OCI-LY7 (cell line): Measurements from ENCODE around the gene TFCP2L1. TPM values are rescaled to one million over a fixed set of nuclear protein-coding genes. Genes with fewer than 3 reads are reported as not detected.

ENCODE experiments used
- BruUV-seq: library from RNA; stranded (reverse); fragments of 400-500 nt; replicated peaks from 2 replicates; lab custom pipeline; 2021; lab: Mats Ljungman, UMichigan
- CTCF ChIA-PET: fragments of 300-600 bp; sonication (Branson Sonifier 250); formaldehyde crosslinking; loops from one replicate; lab custom pipeline; 2022; ENCODE audit warnings: antibody characterized with exemption; ENCODE audit not compliant: unreplicated experiment; lab: Charles Lee
- POLR2A ChIA-PET: fragments of 300-600 bp; sonication (Branson Sonifier 250); formaldehyde crosslinking; loops from one replicate; lab custom pipeline; 2022; ENCODE audit warnings: antibody characterized with exemption; lab: Charles Lee
- DNase-seq: peaks from one replicate; pipeline ENCODE4 v3.0.0-alpha.2; 2015; ENCODE audit warnings: low spot score
- H2AFZ ChIP-seq: fragments of 200-600 bp; sonication (generic), shearing (Covaris generic); 2 replicates; pipeline ENCODE4 v1.6.1; 2014; ENCODE audit warnings: mild to moderate bottlenecking, antibody characterized with exemption, low read length, moderate library complexity
- H3K27ac ChIP-seq: fragments of 200-600 bp; sonication (generic); 2 replicates; pipeline ENCODE4 v1.5.1; 2014; ENCODE audit warnings: mixed run types, low read depth, mild to moderate bottlenecking, moderate library complexity, low read length, inconsistent platforms; ENCODE audit not compliant: poor library complexity, severe bottlenecking
- H3K36me3 ChIP-seq: fragments of 200-600 bp; sonication (generic); 2 replicates; pipeline ENCODE4 v1.6.1; 2014; ENCODE audit warnings: mild to moderate bottlenecking, antibody characterized with exemption, low read length, moderate library complexity, mixed read lengths; ENCODE audit not compliant: insufficient read depth
- H3K4me1 ChIP-seq: fragments of 200-600 bp; sonication (generic); 2 replicates; pipeline ENCODE4 v1.5.1; 2014; ENCODE audit warnings: mild to moderate bottlenecking, low read length; ENCODE audit not compliant: insufficient read depth, poor library complexity, severe bottlenecking
- H3K4me2 ChIP-seq: fragments of 200-600 bp; sonication (generic); 2 replicates; pipeline ENCODE4 v1.6.1; 2014; ENCODE audit warnings: mild to moderate bottlenecking, low read length
- H3K4me3 ChIP-seq: fragments of 200-600 bp; sonication (generic); 2 replicates; pipeline ENCODE4 v1.5.1; 2014; ENCODE audit warnings: mild to moderate bottlenecking, low read depth, low read length; ENCODE audit not compliant: poor library complexity, severe bottlenecking
- H3K79me2 ChIP-seq: fragments of 200-600 bp; sonication (generic); 2 replicates; pipeline ENCODE4 v1.6.1; 2016; ENCODE audit warnings: low read depth, mild to moderate bottlenecking, low read length, moderate library complexity, mixed read lengths; ENCODE audit not compliant: insufficient read depth
- H3K9me2 ChIP-seq: fragments of 200-600 bp; sonication (generic); 2 replicates; pipeline ENCODE4 v1.6.1; 2016; ENCODE audit warnings: mild to moderate bottlenecking, low read length, mixed read lengths; ENCODE audit not compliant: insufficient read depth
- H3K9me3 ChIP-seq: fragments of 200-600 bp; sonication (generic); 2 replicates; pipeline ENCODE4 v1.6.1; 2014; ENCODE audit warnings: mild to moderate bottlenecking, mixed run types, low read length, mixed read lengths
- H4K20me1 ChIP-seq: fragments of 200-600 bp; sonication (generic); 2 replicates; pipeline ENCODE4 v1.6.1; 2014; ENCODE audit warnings: mild to moderate bottlenecking, antibody characterized with exemption, low read length, moderate library complexity, mixed read lengths; ENCODE audit not compliant: insufficient read depth
- EZH2phosphoT487 ChIP-seq: fragments of 200-600 bp; sonication (generic); IDR thresholded peaks from 2 replicates; pipeline ENCODE4 v1.6.1; 2018; ENCODE audit warnings: low read depth, borderline replicate concordance, mild to moderate bottlenecking, mixed run types, antibody characterized with exemption, low read length, moderate library complexity, mixed read lengths
- intact Hi-C: fragments of 100-400 bp; cut with micrococcal nuclease; formaldehyde crosslinking; loops from one replicate; pipeline ENCODE4 v1.10.0; 2022; ENCODE audit not compliant: unreplicated experiment
- total RNA-seq, 2 experiments: library from RNA; depleted of rRNA in 1 of 2; stranded (reverse); fragments of >200 nt in 1 of 2; shearing (Covaris generic) in 1 of 2; gene quantifications; 2 replicates each; pipeline ENCODE4 v1.2.3, GENCODE V29; 2014 to 2022
- TF ChIP-seq, protein P1 (sequence below): fragments of 200-600 bp; sonication (generic); conservative IDR thresholded peaks from 2 replicates; pipeline ENCODE4 v1.5.1; 2014; ENCODE audit warnings: mild to moderate bottlenecking, antibody characterized with exemption, low read length, moderate library complexity, mixed read lengths

The TFCP2L1 gene
- total RNA-seq, 2 experiments from 2014 or later, result 0.06 to 1.4 TPM

DNA sequence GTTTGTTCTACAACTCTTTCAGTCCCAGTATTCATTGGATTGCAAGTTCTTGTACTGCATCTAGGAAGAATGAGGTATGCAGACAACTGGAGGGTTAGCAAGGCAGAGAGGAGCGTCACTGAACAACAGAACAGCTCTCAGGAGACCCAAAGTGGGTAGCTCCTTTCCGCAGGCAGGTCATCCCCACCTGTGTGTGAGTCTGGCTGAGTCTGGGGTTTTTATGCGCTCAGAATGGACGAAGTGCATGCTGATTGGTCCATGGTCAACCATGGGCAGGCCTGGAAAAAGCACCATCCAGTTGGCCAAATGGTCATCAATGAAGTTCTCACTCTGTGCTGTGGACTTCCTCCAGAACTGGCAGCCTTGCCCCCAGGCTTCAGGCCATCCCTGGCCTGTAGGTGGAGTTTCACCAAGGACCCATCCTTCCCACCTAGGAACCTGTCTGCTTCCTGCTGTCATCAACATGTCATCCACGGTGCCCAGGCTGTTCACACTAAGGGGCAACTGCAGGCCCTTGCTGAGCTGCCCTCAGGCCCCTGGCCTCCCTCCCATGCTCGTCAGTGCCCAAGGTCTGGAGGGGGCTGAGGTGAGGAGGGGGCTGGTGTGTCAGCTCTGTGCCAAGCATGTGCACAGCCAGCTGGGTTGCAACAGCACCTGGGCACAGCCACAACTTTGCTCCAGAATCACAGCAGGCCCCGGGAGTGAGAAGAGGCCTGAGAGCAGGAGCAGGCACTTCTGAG, 11.1 kb upstream of the TFCP2L1 start:
- no peaks in the 10 kb centered on the region for H4K20me1 ChIP-seq
- no peaks in the 10 kb centered on the region for H3K36me3 ChIP-seq
- no peak overlapping the region for H3K27ac ChIP-seq
- DNase-seq, result no peak
- ChIA-PET CTCF (no interaction called here), POLR2A (no interaction called here)
- intact Hi-C loops, result no loop called here
- no peak overlapping the region for H3K4me3 ChIP-seq
- no peak overlapping the region for H2AFZ ChIP-seq
- no peaks in the 10 kb centered on the region for H3K9me2 ChIP-seq
- TF ChIP-seq EZH2phosphoT487, result no peak
- TF ChIP-seq, protein P1, sequence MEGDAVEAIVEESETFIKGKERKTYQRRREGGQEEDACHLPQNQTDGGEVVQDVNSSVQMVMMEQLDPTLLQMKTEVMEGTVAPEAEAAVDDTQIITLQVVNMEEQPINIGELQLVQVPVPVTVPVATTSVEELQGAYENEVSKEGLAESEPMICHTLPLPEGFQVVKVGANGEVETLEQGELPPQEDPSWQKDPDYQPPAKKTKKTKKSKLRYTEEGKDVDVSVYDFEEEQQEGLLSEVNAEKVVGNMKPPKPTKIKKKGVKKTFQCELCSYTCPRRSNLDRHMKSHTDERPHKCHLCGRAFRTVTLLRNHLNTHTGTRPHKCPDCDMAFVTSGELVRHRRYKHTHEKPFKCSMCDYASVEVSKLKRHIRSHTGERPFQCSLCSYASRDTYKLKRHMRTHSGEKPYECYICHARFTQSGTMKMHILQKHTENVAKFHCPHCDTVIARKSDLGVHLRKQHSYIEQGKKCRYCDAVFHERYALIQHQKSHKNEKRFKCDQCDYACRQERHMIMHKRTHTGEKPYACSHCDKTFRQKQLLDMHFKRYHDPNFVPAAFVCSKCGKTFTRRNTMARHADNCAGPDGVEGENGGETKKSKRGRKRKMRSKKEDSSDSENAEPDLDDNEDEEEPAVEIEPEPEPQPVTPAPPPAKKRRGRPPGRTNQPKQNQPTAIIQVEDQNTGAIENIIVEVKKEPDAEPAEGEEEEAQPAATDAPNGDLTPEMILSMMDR, result no peak
- no peaks in the 10 kb centered on the region for H3K4me1 ChIP-seq
- no peaks in the 10 kb centered on the region for H3K9me3 ChIP-seq
- no peaks in the 10 kb centered on the region for H3K79me2 ChIP-seq
- BruUV-seq, result no TSS peak
- H3K4me2 ChIP-seq, result no peak overlapping the region

GRCh38 chr2:121294881-121295840, 10.2 kb upstream of the TFCP2L1 start:
- H3K4me1 ChIP-seq, result no peaks in the 10 kb centered on the region
- H4K20me1 ChIP-seq, result no peaks in the 10 kb centered on the region
- H3K27ac ChIP-seq, result no peak overlapping the region
- no peaks in the 10 kb centered on the region for H3K36me3 ChIP-seq
- no peak for DNase-seq
- TF ChIP-seq EZH2phosphoT487, result no peak
- TF ChIP-seq, protein P1, result no peak
- BruUV-seq, result no TSS peak
- H3K9me3 ChIP-seq, result no peaks in the 10 kb centered on the region
- intact Hi-C loops, result no loop called here
- CTCF ChIA-PET, result no interaction called here
- no peaks in the 10 kb centered on the region for H3K9me2 ChIP-seq
- POLR2A ChIA-PET, result interaction anchor here (0.6 to 0.7 kb wide), 2 partner anchors 9 to 138 kb away, joined by 3 to 4 read pairs; no protein-coding TSS in a partner anchor
- H3K79me2 ChIP-seq, result no peaks in the 10 kb centered on the region
- H3K4me3 ChIP-seq, result no peak overlapping the region
- H3K4me2 ChIP-seq, result no peak overlapping the region
- no peak overlapping the region for H2AFZ ChIP-seq
